Ammon's horn (tissue), 1 donor: ENCODE results near the gene EIF4H.
"Not testable (repeated sequence)": the region's sequence is repeated elsewhere in the genome, so short reads cannot be mapped to it uniquely, and the experiment has no call there.

ENCODE experiments used
- DNase-seq: peaks from one replicate; pipeline ENCODE4 v3.0.0-alpha.2; 2016; ENCODE audit warnings: low spot score

Gene EIF4H

DNA sequence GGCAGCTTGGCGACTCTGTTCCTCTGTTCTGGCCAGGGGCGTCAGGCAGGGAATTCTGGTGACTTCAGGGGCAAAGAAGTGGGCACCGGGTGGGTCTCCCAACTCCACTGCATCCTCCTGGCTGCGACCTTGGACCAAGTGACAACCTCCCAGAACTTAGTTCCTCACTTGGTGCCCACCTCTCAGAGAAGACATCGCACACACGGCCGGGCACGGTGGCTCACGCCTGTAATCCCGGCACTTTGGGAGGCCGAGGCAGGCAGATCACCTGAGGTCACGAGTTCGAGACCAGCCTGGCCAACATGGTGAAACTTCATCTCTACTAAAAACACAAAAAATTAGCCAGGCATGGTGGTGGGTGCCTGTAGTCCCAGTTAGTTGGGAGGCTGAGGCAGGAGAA, 50.8 kb downstream of the EIF4H start:
- DNase-seq: not testable (repeated sequence)

- DNase-seq: no peak
These were observed 51.2 kb downstream of the EIF4H start for GRCh38 chr7:74225400-74225799.

DNA sequence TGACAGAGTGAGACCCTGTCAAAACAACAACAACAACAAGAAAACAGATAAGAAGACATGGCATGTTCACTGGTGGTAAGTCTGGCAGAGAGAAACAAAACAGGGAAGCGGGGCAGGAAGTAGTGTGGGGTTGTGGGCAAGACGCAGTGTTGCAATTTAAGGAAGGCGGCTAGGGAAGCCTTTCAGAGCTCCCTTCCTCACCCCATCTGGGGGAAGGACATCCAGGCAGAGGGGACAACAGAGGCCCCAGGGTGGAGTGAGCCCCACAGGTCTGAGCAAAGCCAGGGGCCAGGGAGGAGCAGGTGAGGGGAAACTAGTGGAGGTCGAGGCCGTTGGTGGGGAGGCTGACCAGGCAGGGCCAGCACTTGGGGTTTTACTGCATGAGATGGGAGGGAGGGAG, 52.5 kb downstream of the EIF4H start:
- peak; percentile 67 for DNase-seq

- no peak for DNase-seq
These were observed 55.1 kb downstream of the EIF4H start for GRCh38 chr7:74228951-74229900.

GRCh38 chr7:74230446-74231231, 56.5 kb downstream of the EIF4H start:
- DNase-seq: no peak

GRCh38 chr7:74231232-74231590, 57.1 kb downstream of the EIF4H start:
- no peak for DNase-seq

DNA sequence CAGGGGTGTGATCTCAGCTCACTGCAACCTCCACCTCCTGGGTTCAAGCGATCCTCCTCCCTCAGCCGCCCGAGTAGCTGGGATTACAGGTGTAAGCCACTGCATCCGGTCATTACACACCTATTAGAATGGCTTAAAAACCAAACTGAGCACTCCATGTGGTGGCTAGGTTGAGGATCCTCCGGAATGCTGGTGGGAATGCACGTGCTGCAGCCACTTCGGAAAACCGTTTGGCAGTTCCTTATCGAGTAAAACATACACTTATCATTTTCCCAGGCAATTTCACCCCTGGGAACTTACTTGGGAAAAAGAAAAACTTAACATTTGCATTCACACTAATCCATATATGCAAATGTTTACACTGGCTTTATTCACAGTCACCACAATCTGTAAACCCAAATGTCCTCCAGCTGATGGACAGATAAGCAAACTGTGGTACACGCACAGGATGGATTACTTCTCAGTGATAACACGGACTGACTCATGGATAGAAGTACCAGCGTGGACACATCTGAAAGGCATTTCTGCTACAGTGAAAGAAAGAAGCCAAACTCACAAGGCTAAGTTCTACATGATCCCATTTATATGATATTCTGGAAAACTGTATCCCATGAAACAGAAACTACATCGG, 59.6 kb downstream of the EIF4H start:
- no peak for DNase-seq

GRCh38 chr7:74235518-74236268, 61.5 kb downstream of the EIF4H start:
- no peak for DNase-seq

GRCh38 chr7:74236284-74236683, 62.1 kb downstream of the EIF4H start:
- no peak for DNase-seq

DNA sequence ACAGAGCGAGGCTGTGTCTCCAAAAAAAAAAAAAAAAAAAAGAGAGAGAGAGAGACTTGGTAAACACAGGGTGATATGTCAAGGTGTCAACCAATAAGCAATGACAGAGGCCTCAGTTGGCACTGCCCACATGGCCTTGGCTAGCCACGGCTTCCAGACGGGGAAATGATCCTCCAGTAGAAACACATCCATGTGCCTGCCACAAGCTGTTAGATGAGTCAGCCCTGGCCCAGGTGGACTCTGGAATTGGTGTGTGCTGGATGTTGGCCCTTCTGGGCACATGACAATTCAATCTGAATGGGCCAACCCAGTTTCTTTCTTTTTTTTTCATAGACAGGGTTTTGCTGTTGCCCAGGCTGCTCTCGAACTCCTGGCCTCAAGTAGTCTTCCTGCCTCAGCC, 66.3 kb downstream of the EIF4H start:
- DNase-seq: no peak

- DNase-seq: no peak
These were observed 67.9 kb downstream of the EIF4H start for GRCh38 chr7:74242122-74242443.

DNA sequence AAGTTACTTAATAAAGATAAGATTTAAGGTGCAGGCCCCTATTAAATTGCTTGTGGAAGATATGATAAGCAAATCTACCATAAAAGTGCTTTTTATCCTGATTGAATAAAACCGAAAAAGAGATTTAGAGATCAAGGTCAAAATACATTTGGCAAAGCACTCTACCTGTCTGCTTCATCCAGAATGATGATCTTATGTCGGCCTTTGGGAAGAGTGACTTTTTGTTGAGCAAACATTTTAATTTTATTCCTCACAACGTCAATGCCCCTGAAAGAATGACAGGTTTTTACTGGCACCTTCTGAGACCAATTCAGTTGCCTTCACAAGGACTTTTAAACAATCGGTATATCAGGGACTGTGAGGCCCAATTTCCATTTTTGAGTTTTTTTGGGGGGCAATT, 72.3 kb downstream of the EIF4H start:
- no peak for DNase-seq
